ENCODE measurements around the gene PYGB.

GRCh38 chr20:25223179-25223661, 24.7 kb upstream of the PYGB start:
- TF ChIP-seq ARNTL (CRISPR knock-in tag; IDR thresholded peaks at IDR 0.05; ENCODE audit: borderline replicate concordance, low read depth): no peak
- no peak for TF ChIP-seq TCF4 (CRISPR knock-in tag; IDR thresholded peaks at IDR 0.05; ENCODE audit: borderline replicate concordance)
